H9 (cell line): ENCODE data around the gene DUSP7. TPM values are rescaled to one million over a fixed set of nuclear protein-coding genes. Genes with fewer than 3 reads are reported as not detected.

Experiments used
- DNase-seq: peaks from one replicate; pipeline ENCODE4 v3.0.0-alpha.2; 2017
- H2AFZ ChIP-seq: one replicate; pipeline ENCODE4 v1.6.1; 2013; ENCODE audit warnings: mild to moderate bottlenecking, low read length, control low read depth, moderate library complexity
- H2AK5ac ChIP-seq: 2 replicates; pipeline ENCODE4 v1.6.1; 2013; ENCODE audit warnings: low read length, control low read depth, mixed read lengths; ENCODE audit not compliant: insufficient read length
- H2BK120ac ChIP-seq: one replicate; pipeline ENCODE4 v1.6.1; 2013; ENCODE audit warnings: low read depth, mild to moderate bottlenecking, low read length, control low read depth, inconsistent platforms; ENCODE audit not compliant: poor library complexity, severe bottlenecking
- H2BK12ac ChIP-seq: 2 replicates; pipeline ENCODE4 v1.6.1; 2013; ENCODE audit warnings: low read length, control low read depth, mixed read lengths, low read depth; ENCODE audit not compliant: insufficient read length
- H2BK15ac ChIP-seq: 2 replicates; pipeline ENCODE4 v1.6.1; 2013; ENCODE audit warnings: low read depth, low read length, control low read depth
- H2BK20ac ChIP-seq: one replicate; pipeline ENCODE4 v1.6.1; 2013; ENCODE audit warnings: low read depth, mild to moderate bottlenecking, low read length, control low read depth, inconsistent platforms; ENCODE audit not compliant: poor library complexity, severe bottlenecking
- H2BK5ac ChIP-seq: 2 replicates; pipeline ENCODE4 v1.6.1; 2013; ENCODE audit warnings: low read length, control low read depth, mixed read lengths; ENCODE audit not compliant: insufficient read length
- H3K14ac ChIP-seq: 2 replicates; pipeline ENCODE4 v1.6.1; 2013; ENCODE audit warnings: low read length, control low read depth; ENCODE audit not compliant: insufficient read depth
- H3K18ac ChIP-seq: 2 replicates; pipeline ENCODE4 v1.6.1; 2013; ENCODE audit warnings: low read depth, mild to moderate bottlenecking, mixed read lengths, low read length, control low read depth; ENCODE audit not compliant: insufficient read length
- H3K23ac ChIP-seq: 2 replicates; pipeline ENCODE4 v1.6.1; 2013; ENCODE audit warnings: low read length, control low read depth, mixed read lengths, low read depth; ENCODE audit not compliant: insufficient read length
- H3K23me2 ChIP-seq: 2 replicates; pipeline ENCODE4 v1.6.1; 2013; ENCODE audit warnings: low read depth, mild to moderate bottlenecking, mixed read lengths, low read length, control low read depth; ENCODE audit not compliant: insufficient read length, poor library complexity, severe bottlenecking
- H3K27ac ChIP-seq: 2 replicates; pipeline ENCODE4 v1.5.1; 2013; ENCODE audit warnings: low read length, control low read depth, mixed read lengths, low read depth; ENCODE audit not compliant: insufficient read length
- H3K27me3 ChIP-seq: 2 replicates; pipeline ENCODE4 v1.6.1; 2013; ENCODE audit warnings: low read length, control low read depth, inconsistent platforms; ENCODE audit not compliant: insufficient read depth
- H3K4ac ChIP-seq: 2 replicates; pipeline ENCODE4 v1.6.1; 2013; ENCODE audit warnings: low read depth, mild to moderate bottlenecking, control low read depth, inconsistent platforms, low read length, moderate library complexity
- H3K4me1 ChIP-seq: 2 replicates; pipeline ENCODE4 v1.6.1; 2013; ENCODE audit warnings: low read length, control low read depth, inconsistent platforms; ENCODE audit not compliant: insufficient read depth
- H3K4me2 ChIP-seq: 2 replicates; pipeline ENCODE4 v1.6.1; 2013; ENCODE audit warnings: low read length, control low read depth, mixed read lengths; ENCODE audit not compliant: insufficient read length, insufficient read depth
- H3K56ac ChIP-seq: 2 replicates; pipeline ENCODE4 v1.6.1; 2013; ENCODE audit warnings: low read depth, mild to moderate bottlenecking, mixed read lengths, low read length, control low read depth; ENCODE audit not compliant: insufficient read length
- H3K79me1 ChIP-seq: 2 replicates; pipeline ENCODE4 v1.6.1; 2013; ENCODE audit warnings: low read depth, mild to moderate bottlenecking, moderate library complexity, low read length, control low read depth, inconsistent platforms; ENCODE audit not compliant: insufficient read depth, poor library complexity, severe bottlenecking
- H3K79me2 ChIP-seq: 2 replicates; pipeline ENCODE4 v1.6.1; 2013; ENCODE audit warnings: low read length, control low read depth, inconsistent platforms; ENCODE audit not compliant: insufficient read depth
- H3K9ac ChIP-seq: 2 replicates; pipeline ENCODE4 v1.6.1; 2013; ENCODE audit warnings: low read length, control low read depth, mixed read lengths; ENCODE audit not compliant: insufficient read length; ENCODE audit errors: extremely low read depth
- H3K9me3 ChIP-seq: one replicate; pipeline ENCODE4 v1.6.1; 2013; ENCODE audit warnings: low read depth, low read length, inconsistent platforms; ENCODE audit not compliant: control insufficient read depth
- H3T11ph ChIP-seq: one replicate; pipeline ENCODE4 v1.6.1; 2013; ENCODE audit warnings: mild to moderate bottlenecking, low read length, control low read depth, inconsistent platforms
- H4K20me1 ChIP-seq: one replicate; pipeline ENCODE4 v1.6.1; 2013; ENCODE audit not compliant: control insufficient read depth, insufficient read length, insufficient read depth
- H4K5ac ChIP-seq: 2 replicates; pipeline ENCODE4 v1.6.1; 2013; ENCODE audit warnings: low read depth, mild to moderate bottlenecking, mixed read lengths, low read length, control low read depth; ENCODE audit not compliant: insufficient read length
- H4K8ac ChIP-seq: replicated peaks from 2 replicates; pipeline ENCODE4 v1.6.1; 2013; ENCODE audit warnings: low read length, control low read depth, mixed read lengths, low read depth; ENCODE audit not compliant: insufficient read length
- H4K91ac ChIP-seq: 2 replicates; pipeline ENCODE4 v1.6.1; 2013; ENCODE audit warnings: low read depth, mild to moderate bottlenecking, moderate library complexity, mixed read lengths, low read length, control low read depth; ENCODE audit not compliant: insufficient read length
- H3K27ac Mint-ChIP-seq, 3 experiments: 2 replicates in 2 of 3; 3 replicates in 1 of 3; pipeline ENCODE4 v1.8.0; 2020 to 2021; ENCODE audit warnings: mixed read lengths in 3 of 3, mild to moderate bottlenecking in 1 of 3, moderate library complexity in 1 of 3
- H3K27me3 Mint-ChIP-seq: 2 replicates; pipeline ENCODE4 v1.8.0; 2021; ENCODE audit warnings: low read depth, mild to moderate bottlenecking, moderate library complexity, mixed read lengths
- H3K36me3 Mint-ChIP-seq, 3 experiments: 2 replicates in 2 of 3; 3 replicates in 1 of 3; pipeline ENCODE4 v1.8.0; 2020 to 2021; ENCODE audit warnings: low read depth in 3 of 3, mixed read lengths in 3 of 3; ENCODE audit not compliant: insufficient read depth in 1 of 3
- H3K4me1 Mint-ChIP-seq, 2 experiments: 2 replicates each; pipeline ENCODE4 v1.8.0; 2020; ENCODE audit warnings: mixed read lengths in 2 of 2
- H3K4me3 Mint-ChIP-seq, 2 experiments: 2 replicates in 1 of 2; 3 replicates in 1 of 2; pipeline ENCODE4 v1.8.0; 2020 to 2021; ENCODE audit warnings: mild to moderate bottlenecking in 2 of 2, mixed read lengths in 2 of 2, moderate library complexity in 1 of 2
- H3K9me3 Mint-ChIP-seq, 2 experiments: 2 replicates in 1 of 2; 3 replicates in 1 of 2; pipeline ENCODE4 v1.8.0; 2020; ENCODE audit warnings: mild to moderate bottlenecking in 2 of 2, mixed read lengths in 2 of 2, moderate library complexity in 1 of 2
- CTCF ChIP-seq: fragments of 200-600 bp; sonication (generic); conservative IDR thresholded peaks from 3 replicates; pipeline ENCODE4 v1.8.0; 2021; ENCODE audit warnings: antibody characterized with exemption, mild to moderate bottlenecking
- WGBS: extraction: QIAGEN DNeasy Blood & Tissue Kit; methylation state at CpG from one replicate; pipeline ENCODE4 v1.1.7; 2013; ENCODE audit warnings: missing lambda C conversion rate, low lambda C conversion rate, mixed read lengths; ENCODE audit not compliant: insufficient read length; ENCODE audit errors: extremely low coverage; 5-methylcytosine and 5-hydroxymethylcytosine counted together
- total RNA-seq: library from RNA; stranded (reverse); gene quantifications from 2 replicates; pipeline ENCODE4 v1.2.1, GENCODE V29; 2021

Gene DUSP7
- total RNA-seq, 1 experiment from 2014 or later, result 24.0 TPM

DNA sequence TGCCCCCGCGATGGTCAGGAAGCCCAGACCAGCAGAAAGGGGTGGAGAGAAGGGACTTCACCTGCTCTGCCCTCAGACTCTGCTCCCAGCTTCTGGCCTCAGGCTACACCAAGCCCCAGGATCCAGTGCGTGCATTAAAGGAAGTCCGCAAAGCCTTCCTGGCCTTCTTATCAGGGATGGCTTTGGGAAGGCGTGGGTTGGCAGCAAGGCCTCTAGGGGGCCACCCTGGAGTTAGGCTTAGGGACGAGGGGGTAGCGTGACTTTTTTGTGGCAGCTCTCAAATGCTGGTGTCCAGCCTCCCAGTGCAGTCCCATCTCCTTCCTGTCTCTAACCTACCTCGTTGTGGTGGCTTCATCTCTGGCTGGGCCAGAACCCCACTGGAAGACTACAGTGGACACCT, 41.8 kb downstream of the DUSP7 start:
- no peak overlapping the region for H3K18ac ChIP-seq
- no CpG with 5 or more reads among the region's 8 CpGs for WGBS
- Mint-ChIP-seq H3K27me3 (peaks cover 2% of the 10 kb centered on the region), H3K36me3 (no peaks in the 10 kb centered on the region), H3K4me1 (peaks cover 5 to 12% of the 10 kb centered on the region in 2 experiments; a peak in 3 of 4 replicates), H3K27ac (no peak overlapping the region), H3K4me3 (no peak overlapping the region), H3K9me3 (no peaks in the 10 kb centered on the region)
- H3K4ac ChIP-seq, result no peak overlapping the region
- H2BK5ac ChIP-seq, result no peak overlapping the region
- no peaks in the 10 kb centered on the region for H3K79me1 ChIP-seq
- no peak overlapping the region for H3K27ac ChIP-seq
- no peak overlapping the region for H4K5ac ChIP-seq
- no peak overlapping the region for H2AK5ac ChIP-seq
- H4K20me1 ChIP-seq, result no peaks in the 10 kb centered on the region
- H2BK15ac ChIP-seq, result no peak overlapping the region
- H4K8ac ChIP-seq, result no peak overlapping the region
- H3K4me1 ChIP-seq, result no peaks in the 10 kb centered on the region
- H3K23ac ChIP-seq, result no peak overlapping the region
- H3K27me3 ChIP-seq, result no peaks in the 10 kb centered on the region
- no peaks in the 10 kb centered on the region for H3K79me2 ChIP-seq
- H2BK20ac ChIP-seq, result no peak overlapping the region
- no peak overlapping the region for H3K14ac ChIP-seq
- no peak overlapping the region for H2BK120ac ChIP-seq
- H3K56ac ChIP-seq, result no peak overlapping the region
- no peak overlapping the region for H3K9ac ChIP-seq
- peak; percentile 69 for DNase-seq
- H2AFZ ChIP-seq, result no peak overlapping the region
- no peak overlapping the region for H3T11ph ChIP-seq
- H4K91ac ChIP-seq, result no peak overlapping the region
- peak; percentile 70 for TF ChIP-seq CTCF
- H2BK12ac ChIP-seq, result no peak overlapping the region
- H3K4me2 ChIP-seq, result no peak overlapping the region
- H3K9me3 ChIP-seq, result no peaks in the 10 kb centered on the region
- no peaks in the 10 kb centered on the region for H3K23me2 ChIP-seq
